Left renal cortex interstitium (tissue), 4 donors: ENCODE results near the gene GPM6B. TPM values are rescaled to one million over a fixed set of nuclear protein-coding genes. Genes with fewer than 3 reads are reported as not detected.
"Not testable (repeated sequence)": the region's sequence is repeated elsewhere in the genome, so short reads cannot be mapped to it uniquely, and the experiment has no call there.

Experiments
- DNase-seq, 4 donors: peaks; one replicate each; pipeline ENCODE4 v3.0.0-alpha.2; 2013; ENCODE audit warnings: low read depth in 4 of 4, low spot score in 2 of 4, missing footprints in 1 of 4
- polyA plus RNA-seq, 4 donors: library from polyadenylated mRNA; unstranded; fragments of 120-200 nt; gene quantifications; one replicate each; pipeline ENCODE4 v1.2.1, GENCODE V29; 2013; ENCODE audit not compliant: insufficient read length in 4 of 4

GPM6B gene
- polyA plus RNA-seq, 4 donors, result 19.6 to 25.8 (median 23.3) TPM

- DNase-seq, result no peak
Measured at GRCh38 chrX:13733506-13733905, 83.4 kb downstream of the GPM6B start.

GRCh38 chrX:13732246-13733067 is 84.4 kb downstream of the GPM6B start:
- no peak for DNase-seq

DNA sequence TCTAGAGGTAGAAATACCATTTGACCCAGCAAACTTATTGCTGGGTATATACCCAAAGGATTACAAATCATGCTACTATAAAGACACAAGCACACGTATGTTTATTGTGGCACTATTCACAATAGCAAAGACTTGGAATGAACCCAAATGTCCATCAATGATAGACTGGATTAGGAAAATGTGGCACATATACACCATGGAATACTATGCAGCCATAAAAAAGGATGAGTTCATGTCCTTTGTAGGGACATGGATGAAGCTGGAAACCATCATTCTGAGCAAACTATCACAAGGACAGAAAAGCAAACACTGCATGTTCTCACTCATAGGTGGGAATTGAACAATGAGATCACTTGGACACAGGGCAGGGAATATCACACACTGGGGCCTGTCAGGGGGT is 86.4 kb downstream of the GPM6B start:
- DNase-seq, result not testable (repeated sequence)

- DNase-seq, result not testable (repeated sequence)
Measured at GRCh38 chrX:13726583-13726982, 90.3 kb downstream of the GPM6B start.

- not testable (repeated sequence) for DNase-seq
Measured at GRCh38 chrX:13724878-13725277, 92.0 kb downstream of the GPM6B start.

DNA sequence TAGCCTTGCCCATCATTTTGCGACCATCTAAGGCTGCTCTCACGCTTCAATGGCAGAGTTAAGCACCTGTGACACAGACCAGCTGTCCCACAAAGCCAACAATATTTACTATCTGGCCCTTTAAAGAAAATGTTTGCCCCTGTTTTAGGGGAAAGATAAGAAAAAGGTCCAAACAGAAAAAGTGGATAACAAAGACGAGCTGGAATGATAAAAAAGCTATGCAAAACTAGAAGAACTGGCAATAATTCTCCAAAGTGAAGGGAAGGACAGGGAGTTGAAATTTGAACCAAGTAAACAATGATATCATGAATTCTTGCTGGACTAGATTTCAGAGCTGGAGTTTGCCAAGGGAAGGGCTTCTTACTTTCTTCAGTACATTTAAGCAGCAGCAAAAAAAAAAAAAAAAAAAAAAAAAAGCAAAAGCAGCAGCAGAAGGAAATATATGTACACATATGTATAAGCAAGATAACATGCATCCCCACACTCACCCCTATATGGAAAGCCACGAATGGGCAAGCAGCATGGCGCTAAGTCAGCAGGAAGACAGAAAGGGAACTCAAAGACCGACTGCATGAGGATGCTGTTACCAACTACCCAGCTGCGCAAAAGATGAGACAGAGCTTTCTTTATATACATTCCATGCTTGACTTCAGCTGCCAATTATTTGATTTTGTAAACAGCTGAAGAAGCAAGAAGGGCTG is 94.9 kb downstream of the GPM6B start:
- DNase-seq, result no peak

- no peak for DNase-seq
Measured at GRCh38 chrX:13721371-13721770, 95.5 kb downstream of the GPM6B start.

Other genes starting within 250 kb of the GPM6B start
- gene EGFL6, start 247.5 kb downstream of the GPM6B start, polyA plus RNA-seq, result 10 to 100 TPM; 18.8 to 36.6 (median 22.0) TPM
- 1 to 10 TPM; 4.8 to 7.1 (median 6.3) TPM for gene TCEANC, start 164.0 kb downstream of the GPM6B start, polyA plus RNA-seq
- 10 to 100 TPM; 23.4 to 28.0 (median 24.1) TPM for gene RAB9A, start 128.0 kb downstream of the GPM6B start, polyA plus RNA-seq
- gene TRAPPC2, start 82.5 kb downstream of the GPM6B start, polyA plus RNA-seq, result 10 to 100 TPM; 10.8 to 21.5 (median 17.6) TPM
- 10 to 100 TPM; 32.1 to 51.1 (median 44.3) TPM for gene OFD1, start 82.3 kb downstream of the GPM6B start, polyA plus RNA-seq
- 10 to 100 TPM; 24.5 to 40.0 (median 34.5) TPM for gene GEMIN8, start 212.8 kb upstream of the GPM6B start, polyA plus RNA-seq